AG08396 (cell line): ENCODE measurements around the gene RAX2.

ENCODE experiments used
- DNase-seq: peaks from one replicate; pipeline ENCODE4 v3.0.0; 2012; ENCODE audit warnings: low spot score, mixed read lengths

RAX2 gene

DNA sequence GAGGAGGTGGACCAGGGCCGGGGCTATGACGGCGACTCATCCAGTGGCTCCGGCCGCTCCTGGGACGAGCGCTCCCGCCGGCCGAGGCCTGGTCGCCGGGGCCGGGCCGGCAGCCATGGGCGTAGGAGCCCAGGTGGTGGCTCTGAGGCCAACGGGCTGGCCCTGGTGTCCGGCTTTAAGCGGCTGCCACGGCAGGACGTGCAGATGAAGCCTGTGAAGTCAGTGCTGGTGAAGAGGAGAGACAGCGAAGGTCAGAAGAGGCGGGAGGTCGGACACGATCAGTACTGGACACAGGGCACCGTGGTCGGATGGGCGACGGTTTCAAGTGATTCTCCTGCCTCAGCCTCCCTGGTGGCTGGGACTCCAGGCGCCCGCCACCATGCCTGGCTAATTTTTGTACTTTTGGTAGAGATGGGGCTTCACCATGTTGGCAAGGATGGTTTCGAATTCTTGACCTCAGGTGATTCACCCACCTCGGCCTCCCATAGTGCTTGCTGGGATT is 41.5 kb downstream of the RAX2 start:
- DNase-seq = no peak

- DNase-seq = no peak
These were observed 46.3 kb downstream of the RAX2 start for GRCh38 chr19:3725640-3726310.

- no peak for DNase-seq
These were observed 46.9 kb downstream of the RAX2 start for GRCh38 chr19:3725121-3725520.

DNA sequence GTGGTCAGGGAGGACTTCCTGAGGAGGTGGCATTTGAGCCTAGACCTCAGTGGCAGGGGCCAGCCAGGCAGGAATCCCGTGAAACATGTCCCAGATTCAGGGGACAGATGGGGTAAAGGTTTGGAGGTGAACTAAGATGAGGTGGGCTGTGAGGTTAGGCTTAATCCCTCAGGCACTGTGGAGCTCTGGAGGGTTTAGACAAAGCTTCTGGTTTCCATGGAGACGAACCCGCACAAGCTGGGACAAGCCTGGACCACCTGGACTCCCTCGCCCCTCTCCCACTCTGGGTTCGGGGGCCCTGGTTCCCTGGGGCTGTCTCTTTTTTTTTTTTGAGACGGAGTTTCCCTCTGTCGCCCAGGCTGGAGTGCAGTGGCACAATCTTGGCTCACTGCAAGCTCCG is 48.1 kb downstream of the RAX2 start:
- no peak for DNase-seq

DNA sequence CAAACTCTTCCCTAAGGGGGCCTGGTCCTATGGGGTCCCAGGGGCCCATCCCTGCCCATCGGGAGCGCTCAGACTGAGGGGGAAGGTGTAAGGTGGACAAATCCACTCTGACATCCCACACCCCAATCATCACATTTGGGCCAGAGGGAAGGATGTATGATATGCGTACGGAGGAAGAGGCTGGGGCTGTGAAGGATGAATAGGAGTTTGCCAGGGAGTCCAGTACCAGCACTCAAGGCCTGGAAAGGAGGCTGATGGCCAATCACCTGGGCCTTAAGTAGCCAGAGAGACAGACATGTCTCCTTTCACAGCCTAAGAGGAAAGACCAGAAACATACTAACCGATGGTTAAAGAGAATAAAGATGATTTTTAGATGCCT is 48.9 kb downstream of the RAX2 start:
- DNase-seq = no peak

DNA sequence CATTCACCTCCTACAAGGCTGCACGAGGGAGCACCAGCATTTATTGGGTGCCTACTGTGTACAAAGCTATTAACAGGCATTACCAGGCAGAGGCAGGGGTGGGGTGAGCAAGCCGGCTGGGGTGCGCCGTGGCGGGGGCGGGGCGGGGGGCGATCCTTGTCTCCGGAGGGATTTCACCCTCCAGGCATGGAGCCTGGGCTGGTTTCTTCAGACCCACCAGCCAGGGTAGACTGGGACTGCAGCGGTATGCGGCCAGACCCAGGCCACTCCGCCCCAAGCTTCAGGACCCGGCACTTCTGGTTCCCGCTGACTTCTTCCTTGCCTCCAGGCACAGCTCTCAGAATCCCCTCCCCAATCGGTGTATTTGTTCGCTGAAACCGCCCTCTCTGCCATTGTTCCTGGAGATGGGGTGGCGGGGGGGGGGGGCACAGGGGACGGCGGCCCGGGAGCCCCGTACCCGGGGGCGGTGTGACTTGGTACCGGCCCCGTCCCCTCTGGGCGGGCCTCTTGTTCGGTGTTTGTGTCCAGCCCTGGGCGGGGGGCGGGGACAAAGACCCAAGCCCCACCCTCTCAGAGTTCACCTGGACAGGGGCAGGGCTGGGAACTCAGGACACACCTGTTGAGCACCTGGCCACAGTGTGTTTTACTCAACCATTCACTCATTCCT is 49.5 kb downstream of the RAX2 start:
- DNase-seq = no peak

- no peak for DNase-seq
These were observed 50.1 kb downstream of the RAX2 start for GRCh38 chr19:3721887-3722442.

- DNase-seq = peak; percentile 95
These were observed 50.7 kb downstream of the RAX2 start for GRCh38 chr19:3721131-3721886.

GRCh38 chr19:3720349-3720917 is 51.6 kb downstream of the RAX2 start:
- DNase-seq = no peak

- DNase-seq = no peak
These were observed 52.2 kb downstream of the RAX2 start for GRCh38 chr19:3719868-3720267.
